Prostate gland (tissue), 2 donors: ENCODE data around the gene TBL1X. TPM values are rescaled to one million over a fixed set of nuclear protein-coding genes. Genes with fewer than 3 reads are reported as not detected.
"Not testable (repeated sequence)": the region's sequence is repeated elsewhere in the genome, so short reads cannot be mapped to it uniquely, and the experiment has no call there.

Experiments used
- DNase-seq: peaks from one replicate; pipeline ENCODE4 v3.0.0-alpha.2; 2019; ENCODE audit warnings: low spot score
- H3K27ac ChIP-seq, 2 donors: fragments of 200-600 bp; sonication (generic); 2 replicates each; pipeline ENCODE4 v1.5.1; 2017 to 2019
- H3K27me3 ChIP-seq: fragments of 200-600 bp; sonication (generic); replicated peaks from 2 replicates; pipeline ENCODE4 v1.5.1; 2019; ENCODE audit not compliant: insufficient read depth
- H3K36me3 ChIP-seq, 2 donors: fragments of 200-600 bp; sonication (generic); 1 replicate in 1 of 2; 2 replicates in 1 of 2; pipeline versions ENCODE4 v1.5.1 to v1.8.1; 2017 to 2019
- H3K4me1 ChIP-seq: fragments of 200-600 bp; sonication (generic); replicated peaks from 2 replicates; pipeline ENCODE4 v1.5.1; 2019
- H3K4me3 ChIP-seq, 2 donors: fragments of 200-600 bp; sonication (generic); 2 replicates each; pipeline ENCODE4 v1.5.1; 2017 to 2019
- H3K9me3 ChIP-seq: fragments of 200-600 bp; sonication (generic); 2 replicates; pipeline ENCODE4 v1.5.1; 2017
- POLR2A ChIP-seq: fragments of 450-650 bp; IDR thresholded peaks from one replicate; pipeline ENCODE4 v1.6.1; 2016; ENCODE audit warnings: antibody characterized with exemption, mild to moderate bottlenecking
- POLR2AphosphoS5 ChIP-seq: sonication (generic); formaldehyde crosslinking; IDR thresholded peaks from one replicate; pipeline ENCODE4 v1.6.1; 2017; ENCODE audit warnings: antibody characterized with exemption
- WGBS: methylation state at CpG from one replicate; pipeline ENCODE4 v1.1.5; 2018; 5-methylcytosine and 5-hydroxymethylcytosine counted together
- intact Hi-C: fragments of 100-400 bp; cut with DNase I; formaldehyde crosslinking; loops from one replicate; pipeline ENCODE4 v1.14.2; 2022
- total RNA-seq, 2 donors: library from RNA; depleted of rRNA; stranded (reverse); fragments of >200 nt; gene quantifications; one replicate each; pipeline ENCODE4 v1.1.0, GENCODE V29; 2016
- TF ChIP-seq, protein P1 (sequence below), 4 experiments: fragments of 200-600 bp in 2 of 4; fragments of 450-650 bp in 2 of 4; sonication (generic) in 2 of 4; IDR thresholded peaks; 1 replicate in 3 of 4; 2 replicates in 1 of 4; pipeline ENCODE4 v1.5.1; 2016 to 2019; ENCODE audit warnings: antibody characterized with exemption in 4 of 4, mild to moderate bottlenecking in 2 of 4, moderate library complexity in 2 of 4

The TBL1X gene
- total RNA-seq, 2 donors from 2014 or later = 23.2 to 76.9 TPM

- H3K9me3 ChIP-seq = no peaks in the 10 kb centered on the region
- H3K4me3 ChIP-seq = no peak overlapping the region
- no peak for DNase-seq
- no peaks in the 10 kb centered on the region for H3K27me3 ChIP-seq
- no peaks in the 10 kb centered on the region for H3K36me3 ChIP-seq
- H3K27ac ChIP-seq = no peak overlapping the region
- TF ChIP-seq, protein P1, sequence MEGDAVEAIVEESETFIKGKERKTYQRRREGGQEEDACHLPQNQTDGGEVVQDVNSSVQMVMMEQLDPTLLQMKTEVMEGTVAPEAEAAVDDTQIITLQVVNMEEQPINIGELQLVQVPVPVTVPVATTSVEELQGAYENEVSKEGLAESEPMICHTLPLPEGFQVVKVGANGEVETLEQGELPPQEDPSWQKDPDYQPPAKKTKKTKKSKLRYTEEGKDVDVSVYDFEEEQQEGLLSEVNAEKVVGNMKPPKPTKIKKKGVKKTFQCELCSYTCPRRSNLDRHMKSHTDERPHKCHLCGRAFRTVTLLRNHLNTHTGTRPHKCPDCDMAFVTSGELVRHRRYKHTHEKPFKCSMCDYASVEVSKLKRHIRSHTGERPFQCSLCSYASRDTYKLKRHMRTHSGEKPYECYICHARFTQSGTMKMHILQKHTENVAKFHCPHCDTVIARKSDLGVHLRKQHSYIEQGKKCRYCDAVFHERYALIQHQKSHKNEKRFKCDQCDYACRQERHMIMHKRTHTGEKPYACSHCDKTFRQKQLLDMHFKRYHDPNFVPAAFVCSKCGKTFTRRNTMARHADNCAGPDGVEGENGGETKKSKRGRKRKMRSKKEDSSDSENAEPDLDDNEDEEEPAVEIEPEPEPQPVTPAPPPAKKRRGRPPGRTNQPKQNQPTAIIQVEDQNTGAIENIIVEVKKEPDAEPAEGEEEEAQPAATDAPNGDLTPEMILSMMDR (IDR thresholded peaks at IDR 0.05) = no peak
- TF ChIP-seq POLR2A (no peak), POLR2AphosphoS5 (no peak)
- WGBS = 67% methylated on average over 4 of the region's 6 CpGs
- no peaks in the 10 kb centered on the region for H3K4me1 ChIP-seq
- intact Hi-C loops = no loop called here
Measured at GRCh38 chrX:9767375-9767774, 302.5 kb downstream of the TBL1X start.

DNA sequence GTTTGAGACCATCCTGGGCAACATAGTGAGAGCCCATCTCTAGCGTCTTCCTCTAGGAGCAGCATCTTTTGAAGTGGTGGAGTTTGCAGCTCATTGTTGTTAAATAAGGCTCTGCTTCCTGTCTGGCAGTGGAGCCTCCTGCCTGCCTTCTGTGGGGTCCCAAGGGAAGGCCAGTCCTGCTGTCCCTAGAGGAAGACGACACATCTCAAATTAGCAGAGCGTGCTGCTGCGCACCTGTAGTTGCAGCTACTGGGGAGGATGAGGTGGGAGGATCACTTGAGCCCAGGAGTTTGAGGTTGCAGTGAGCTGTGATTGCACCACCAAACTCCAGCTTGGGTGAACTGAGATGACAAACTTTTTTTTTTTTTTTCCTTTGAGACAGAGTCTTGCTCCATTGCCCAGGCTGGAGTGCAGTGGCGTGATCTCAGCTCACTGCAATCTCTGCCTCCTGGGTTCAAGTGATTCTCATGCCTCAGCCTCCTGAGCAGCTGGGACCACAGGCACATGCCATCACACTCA, 303.5 kb downstream of the TBL1X start:
- intact Hi-C loops, DNase-seq, H3K36me3 ChIP-seq, H3K9me3 ChIP-seq, H3K4me1 ChIP-seq, H3K27me3 ChIP-seq, H3K4me3 ChIP-seq, H3K27ac ChIP-seq: not testable (repeated sequence)
- 84% methylated on average over 5 of the region's 5 CpGs for WGBS

- H3K27me3 ChIP-seq = no peaks in the 10 kb centered on the region
- no peak overlapping the region for H3K4me3 ChIP-seq
- no peak for DNase-seq
- no peaks in the 10 kb centered on the region for H3K9me3 ChIP-seq
- H3K27ac ChIP-seq = no peak overlapping the region
- WGBS = 82% methylated on average over 1 of the region's 1 CpG
- intact Hi-C loops = no loop called here
- H3K4me1 ChIP-seq = no peaks in the 10 kb centered on the region
- TF ChIP-seq, protein P1 (IDR thresholded peaks at IDR 0.05) = no peak
- TF ChIP-seq POLR2A (no peak), POLR2AphosphoS5 (no peak)
- H3K36me3 ChIP-seq = no peaks in the 10 kb centered on the region
Measured at GRCh38 chrX:9770319-9770718, 305.5 kb downstream of the TBL1X start.

- whole genome bisulfite sequencing = 75% methylated on average over 6 of the region's 6 CpGs
- Histone ChIP-seq H3K27me3 (no peaks in the 10 kb centered on the region), H3K4me1 (no peaks in the 10 kb centered on the region), H3K36me3 (no peaks in the 10 kb centered on the region), H3K4me3 (no peak overlapping the region), H3K27ac (no peak overlapping the region), H3K9me3 (no peaks in the 10 kb centered on the region)
- TF ChIP-seq POLR2AphosphoS5 (no peak), POLR2A (no peak)
- TF ChIP-seq, protein P1 (IDR thresholded peaks at IDR 0.05) = no peak
- intact Hi-C loops = no loop called here
- DNase-seq = no peak
Measured at GRCh38 chrX:9772943-9773342, 308.1 kb downstream of the TBL1X start.

GRCh38 chrX:9775930-9776329, 311.1 kb downstream of the TBL1X start:
- TF ChIP-seq POLR2AphosphoS5 = no peak
- no peak for TF ChIP-seq POLR2A
- TF ChIP-seq, protein P1 (IDR thresholded peaks at IDR 0.05) = no peak
- no peak overlapping the region for H3K4me3 ChIP-seq
- H3K4me1 ChIP-seq = no peaks in the 10 kb centered on the region
- no peaks in the 10 kb centered on the region for H3K36me3 ChIP-seq
- H3K27me3 ChIP-seq = no peaks in the 10 kb centered on the region
- intact Hi-C loops = no loop called here
- H3K9me3 ChIP-seq = no peaks in the 10 kb centered on the region
- H3K27ac ChIP-seq = no peak overlapping the region
- DNase-seq = no peak
- 88% methylated on average over 8 of the region's 8 CpGs for WGBS
